GM23338 (cell line): ENCODE measurements around the gene TJP1.

Experiments used
- CREB1 ChIP-seq: fragments of 250-450 bp; sonication (Bioruptor Pico); IDR thresholded peaks from 2 replicates; pipeline ENCODE4 v1.5.0; 2020; ENCODE audit warnings: low read depth, mild to moderate bottlenecking, moderate library complexity
- EZH2 ChIP-seq: fragments of 200-600 bp; sonication (generic); IDR thresholded peaks from one replicate; pipeline ENCODE4 v1.8.0; 2017; ENCODE audit warnings: antibody characterized with exemption, mild to moderate bottlenecking, low read depth; ENCODE audit not compliant: unreplicated experiment
- EZH2phosphoT487 ChIP-seq: fragments of 200-600 bp; sonication (generic); IDR thresholded peaks from one replicate; pipeline ENCODE4 v1.8.1; 2018; ENCODE audit warnings: antibody characterized with exemption; ENCODE audit not compliant: unreplicated experiment
- JUNB ChIP-seq: IDR thresholded peaks from one replicate; pipeline ENCODE4 v1.6.1; 2016; ENCODE audit warnings: antibody characterized with exemption; ENCODE audit not compliant: unreplicated experiment
- POLR2AphosphoS5 ChIP-seq: IDR thresholded peaks from 2 replicates; pipeline ENCODE4 v1.6.1; 2016; ENCODE audit warnings: antibody characterized with exemption, low read depth
- REST ChIP-seq: IDR thresholded peaks from one replicate; pipeline ENCODE4 v1.6.1; 2018; ENCODE audit warnings: antibody characterized with exemption; ENCODE audit not compliant: unreplicated experiment
- ZNF114 ChIP-seq: fragments of 250-450 bp; sonication (Bioruptor Pico); IDR thresholded peaks from 2 replicates; pipeline ENCODE4 v1.5.0; 2020; ENCODE audit warnings: mild to moderate bottlenecking, moderate library complexity
- ZNF462 ChIP-seq: fragments of 250-450 bp; sonication (Bioruptor Pico); IDR thresholded peaks from 2 replicates; pipeline ENCODE4 v1.5.0; 2020; ENCODE audit warnings: mild to moderate bottlenecking, moderate library complexity
- TF ChIP-seq, protein P1 (sequence below), 2 experiments: fragments of 200-600 bp in 1 of 2; sonication (generic) in 1 of 2; conservative IDR thresholded peaks; 2 replicates each; pipeline versions ENCODE4 v1.5.1 to v1.6.1; 2016 to 2017; ENCODE audit warnings: antibody characterized with exemption in 2 of 2, low read depth in 2 of 2, mild to moderate bottlenecking in 2 of 2, moderate library complexity in 1 of 2
- TF ChIP-seq, protein P2 (sequence below): IDR thresholded peaks from 2 replicates; pipeline ENCODE4 v1.6.1; 2016; ENCODE audit warnings: antibody characterized with exemption

- TF ChIP-seq EZH2 (no peak), EZH2phosphoT487 (no peak), ZNF114 (no peak), REST (no peak), POLR2AphosphoS5 (no peak), JUNB (no peak), CREB1 (CRISPR knock-in tag) (no peak), ZNF462 (CRISPR knock-in tag) (no peak)
- TF ChIP-seq, protein P1, sequence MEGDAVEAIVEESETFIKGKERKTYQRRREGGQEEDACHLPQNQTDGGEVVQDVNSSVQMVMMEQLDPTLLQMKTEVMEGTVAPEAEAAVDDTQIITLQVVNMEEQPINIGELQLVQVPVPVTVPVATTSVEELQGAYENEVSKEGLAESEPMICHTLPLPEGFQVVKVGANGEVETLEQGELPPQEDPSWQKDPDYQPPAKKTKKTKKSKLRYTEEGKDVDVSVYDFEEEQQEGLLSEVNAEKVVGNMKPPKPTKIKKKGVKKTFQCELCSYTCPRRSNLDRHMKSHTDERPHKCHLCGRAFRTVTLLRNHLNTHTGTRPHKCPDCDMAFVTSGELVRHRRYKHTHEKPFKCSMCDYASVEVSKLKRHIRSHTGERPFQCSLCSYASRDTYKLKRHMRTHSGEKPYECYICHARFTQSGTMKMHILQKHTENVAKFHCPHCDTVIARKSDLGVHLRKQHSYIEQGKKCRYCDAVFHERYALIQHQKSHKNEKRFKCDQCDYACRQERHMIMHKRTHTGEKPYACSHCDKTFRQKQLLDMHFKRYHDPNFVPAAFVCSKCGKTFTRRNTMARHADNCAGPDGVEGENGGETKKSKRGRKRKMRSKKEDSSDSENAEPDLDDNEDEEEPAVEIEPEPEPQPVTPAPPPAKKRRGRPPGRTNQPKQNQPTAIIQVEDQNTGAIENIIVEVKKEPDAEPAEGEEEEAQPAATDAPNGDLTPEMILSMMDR (conservative IDR thresholded peaks at IDR 0.05; ENCODE audit: low read depth in 2 of 2): no peak
- TF ChIP-seq, protein P2, sequence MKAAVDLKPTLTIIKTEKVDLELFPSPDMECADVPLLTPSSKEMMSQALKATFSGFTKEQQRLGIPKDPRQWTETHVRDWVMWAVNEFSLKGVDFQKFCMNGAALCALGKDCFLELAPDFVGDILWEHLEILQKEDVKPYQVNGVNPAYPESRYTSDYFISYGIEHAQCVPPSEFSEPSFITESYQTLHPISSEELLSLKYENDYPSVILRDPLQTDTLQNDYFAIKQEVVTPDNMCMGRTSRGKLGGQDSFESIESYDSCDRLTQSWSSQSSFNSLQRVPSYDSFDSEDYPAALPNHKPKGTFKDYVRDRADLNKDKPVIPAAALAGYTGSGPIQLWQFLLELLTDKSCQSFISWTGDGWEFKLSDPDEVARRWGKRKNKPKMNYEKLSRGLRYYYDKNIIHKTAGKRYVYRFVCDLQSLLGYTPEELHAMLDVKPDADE: no peak
These were observed 22.4 kb downstream of the TJP1 start for GRCh38 chr15:29799859-29800258.
